Erythroblast (primary cell): ENCODE results near the gene NBL1.
"Not testable (repeated sequence)": the region's sequence is repeated elsewhere in the genome, so short reads cannot be mapped to it uniquely, and the experiment has no call there.

Source experiments
- DNase-seq, 2 experiments: peaks; one replicate each; lab custom pipeline; 2025; lab: John Stamatoyannopoulos, UW
- GATA1 ChIP-seq: IDR thresholded peaks from 2 replicates; pipeline ENCODE4 v1.6.1; 2011; ENCODE audit warnings: low read depth, mild to moderate bottlenecking, control low read depth, low read length, moderate library complexity
- POLR2A ChIP-seq: IDR thresholded peaks from 2 replicates; pipeline ENCODE4 v1.6.1; 2011; ENCODE audit warnings: mild to moderate bottlenecking, low read length

NBL1 gene

GRCh38 chr1:19632211-19632610, 11.9 kb upstream of the NBL1 start:
- TF ChIP-seq POLR2A (no peak), GATA1 (no peak)
- DNase-seq = no peak

- no peak for TF ChIP-seq POLR2A
- TF ChIP-seq GATA1 = no peak
- DNase-seq = no peak
These were observed 11.0 kb upstream of the NBL1 start for GRCh38 chr1:19633106-19633505.

DNA sequence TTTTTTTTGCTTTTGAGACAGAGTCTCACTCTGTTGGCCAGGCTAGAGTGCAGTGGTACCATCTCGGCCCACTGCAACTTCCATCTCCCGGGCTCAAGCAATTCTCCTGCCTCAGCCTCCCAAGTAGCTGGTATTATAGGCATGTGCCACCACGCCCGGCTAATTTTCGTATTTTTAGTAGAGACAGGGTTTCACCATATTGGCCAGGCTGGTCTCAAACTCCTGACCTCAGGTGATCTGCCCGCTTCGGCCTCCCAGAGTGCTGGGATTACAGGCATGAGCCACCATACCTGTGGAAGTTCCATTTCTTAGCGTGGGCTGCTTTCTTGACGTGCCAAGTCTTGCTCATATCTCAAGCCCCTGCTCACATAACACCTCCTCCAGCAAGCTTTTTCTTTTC, 9.0 kb upstream of the NBL1 start:
- DNase-seq = not testable (repeated sequence)

DNA sequence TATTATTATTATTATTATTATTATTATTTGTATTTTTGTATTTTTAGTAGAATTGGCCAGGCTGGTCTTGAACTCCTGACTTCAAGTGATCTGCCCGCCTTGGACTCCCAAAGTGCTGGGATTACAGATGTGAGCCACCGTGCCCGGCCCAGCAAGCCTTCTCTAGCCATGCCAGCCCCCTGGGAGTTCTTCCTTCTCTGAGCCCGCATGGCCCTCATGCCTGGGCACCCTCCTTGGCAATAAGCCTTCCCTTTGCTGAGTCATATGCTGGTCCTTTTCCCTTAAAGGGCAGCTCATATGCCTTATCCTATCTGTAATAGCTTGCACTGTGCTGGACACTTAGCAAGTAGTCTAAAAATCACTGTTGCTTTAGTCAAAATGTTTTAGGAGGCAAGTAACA, 8.5 kb upstream of the NBL1 start:
- no peak for DNase-seq

GRCh38 chr1:19636065-19636464, 8.0 kb upstream of the NBL1 start:
- TF ChIP-seq GATA1 (no peak), POLR2A (no peak)
- no peak for DNase-seq

More for the DNA sequence above, 8.5 kb upstream of the NBL1 start:
- TF ChIP-seq GATA1 (no peak), POLR2A (no peak)

DNA sequence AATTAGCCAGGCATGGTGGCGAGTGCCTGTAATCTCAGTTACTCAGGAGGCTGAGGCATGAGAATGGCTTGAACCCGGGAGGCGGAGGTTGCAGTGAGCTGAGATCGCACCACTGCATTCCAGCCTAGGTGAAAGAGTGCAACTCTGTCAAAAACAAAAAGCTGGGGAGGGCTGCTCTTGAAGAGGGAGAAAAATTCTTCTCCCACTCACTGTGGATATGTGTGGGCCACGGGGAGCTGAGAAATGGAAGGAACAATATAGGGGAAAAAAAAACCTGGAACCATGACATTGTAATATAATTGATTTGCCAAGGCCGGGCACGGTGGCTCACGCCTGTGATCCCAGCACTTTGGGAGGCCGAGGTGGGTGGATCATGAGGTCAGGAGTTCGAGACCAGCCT, 7.4 kb upstream of the NBL1 start:
- not testable (repeated sequence) for DNase-seq

GRCh38 chr1:19637606-19638005, 6.5 kb upstream of the NBL1 start:
- TF ChIP-seq POLR2A = no peak
- TF ChIP-seq GATA1 = no peak
- DNase-seq = no peak

DNA sequence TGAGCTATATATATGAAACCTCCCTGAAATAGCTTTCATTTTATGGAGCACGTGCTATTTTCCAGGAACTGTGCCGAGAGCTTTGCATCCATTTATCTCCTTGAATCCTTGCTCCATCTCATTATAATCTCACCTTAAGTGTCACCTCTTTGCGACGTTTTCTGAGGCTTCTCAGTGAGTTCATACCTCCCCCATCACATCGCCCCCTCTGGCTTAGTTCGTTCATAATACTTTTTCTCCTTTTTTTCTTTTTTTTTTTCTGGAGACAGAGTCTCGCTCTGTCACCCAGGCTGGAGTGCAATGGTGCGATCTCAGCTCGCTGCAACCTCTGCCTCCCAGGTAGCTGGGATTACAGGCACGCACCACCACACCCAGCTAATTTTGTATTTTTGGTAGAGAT, 4.9 kb upstream of the NBL1 start:
- DNase-seq = not testable (repeated sequence)

DNA sequence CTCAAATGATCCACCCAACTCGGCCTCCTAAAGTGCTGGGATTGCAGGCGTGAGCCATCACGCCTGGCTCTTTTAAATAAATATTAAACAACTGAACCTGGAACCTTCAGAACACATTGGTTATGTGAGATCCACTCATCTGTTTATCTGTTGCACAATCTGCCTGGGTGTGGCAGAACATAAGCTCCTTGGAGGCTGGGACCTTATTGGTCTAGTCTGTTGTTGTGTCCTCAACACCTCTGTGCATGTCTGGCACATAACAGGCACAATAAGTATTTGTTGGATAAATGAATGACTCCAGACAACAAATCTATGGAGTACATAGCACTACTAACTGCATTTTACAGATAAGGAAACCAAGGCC, 4.1 kb upstream of the NBL1 start:
- TF ChIP-seq GATA1 = no peak
- TF ChIP-seq POLR2A = no peak
- DNase-seq = no peak

- TF ChIP-seq POLR2A = no peak
- no peak for TF ChIP-seq GATA1
- DNase-seq = no peak
These were observed 3.5 kb upstream of the NBL1 start for GRCh38 chr1:19640363-19641316.

DNA sequence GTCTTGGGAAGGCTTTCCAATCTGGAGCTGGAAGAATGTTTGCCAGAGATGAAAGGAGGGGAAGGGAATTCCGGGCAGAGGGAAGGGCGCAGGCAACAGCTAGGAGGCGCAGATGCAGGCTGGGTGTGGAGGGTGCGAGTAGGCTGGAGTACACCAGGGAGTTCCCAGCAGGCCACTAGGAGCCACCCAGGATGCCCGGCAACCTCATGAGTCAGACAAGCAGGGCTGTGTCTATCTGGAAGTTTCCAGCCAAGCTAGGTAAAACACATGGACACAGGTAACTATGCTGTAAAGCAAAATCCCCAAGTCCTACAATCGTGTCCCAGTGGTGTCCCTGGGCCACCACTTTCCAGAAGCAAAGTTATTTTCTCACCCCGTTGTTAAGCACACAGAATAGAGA, 990 bp upstream of the NBL1 start:
- TF ChIP-seq GATA1 (no peak), POLR2A (no peak)
- DNase-seq = no peak

GRCh38 chr1:19644395-19644680, 227 bp downstream of the NBL1 start:
- TF ChIP-seq POLR2A (no peak), GATA1 (no peak)
- no peak for DNase-seq

DNA sequence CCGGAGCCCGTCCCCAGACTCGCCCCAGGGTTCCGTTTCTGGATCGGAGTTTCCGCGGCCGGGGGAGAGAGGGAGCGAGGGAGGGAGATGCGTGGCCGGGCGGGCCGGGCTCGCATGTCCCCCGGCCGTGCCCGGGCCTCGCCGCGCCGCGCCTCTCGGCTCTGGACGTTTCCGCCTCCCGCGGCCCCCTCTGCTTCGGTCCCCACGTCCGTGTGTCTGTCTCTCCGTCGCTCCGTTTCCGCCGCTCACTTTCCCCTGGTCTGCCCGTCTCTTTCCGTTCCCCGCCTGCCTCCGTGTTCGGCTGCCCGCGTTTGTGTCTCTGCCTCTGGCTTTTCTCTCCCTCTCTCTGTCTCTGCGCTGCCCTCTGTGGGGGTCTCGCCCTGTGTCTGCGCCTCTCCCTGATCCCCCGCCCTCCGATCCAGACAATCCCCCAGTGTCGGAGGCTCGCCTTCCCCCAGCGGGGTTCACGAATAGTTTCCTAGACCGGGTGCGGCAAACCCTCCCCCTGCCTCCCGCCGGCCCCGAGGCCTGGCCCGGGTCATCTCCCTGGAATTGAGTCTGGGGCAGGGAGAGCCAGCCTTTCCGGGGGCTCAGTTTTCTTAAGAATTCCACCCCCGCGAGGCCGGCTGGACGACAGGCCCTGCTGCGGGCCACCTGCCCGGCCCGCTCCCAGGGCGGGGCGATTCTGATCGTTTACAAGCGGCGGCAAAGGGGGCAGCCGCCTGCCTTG, 735 bp downstream of the NBL1 start:
- TF ChIP-seq POLR2A (no peak), GATA1 (no peak)
- no peak for DNase-seq

DNA sequence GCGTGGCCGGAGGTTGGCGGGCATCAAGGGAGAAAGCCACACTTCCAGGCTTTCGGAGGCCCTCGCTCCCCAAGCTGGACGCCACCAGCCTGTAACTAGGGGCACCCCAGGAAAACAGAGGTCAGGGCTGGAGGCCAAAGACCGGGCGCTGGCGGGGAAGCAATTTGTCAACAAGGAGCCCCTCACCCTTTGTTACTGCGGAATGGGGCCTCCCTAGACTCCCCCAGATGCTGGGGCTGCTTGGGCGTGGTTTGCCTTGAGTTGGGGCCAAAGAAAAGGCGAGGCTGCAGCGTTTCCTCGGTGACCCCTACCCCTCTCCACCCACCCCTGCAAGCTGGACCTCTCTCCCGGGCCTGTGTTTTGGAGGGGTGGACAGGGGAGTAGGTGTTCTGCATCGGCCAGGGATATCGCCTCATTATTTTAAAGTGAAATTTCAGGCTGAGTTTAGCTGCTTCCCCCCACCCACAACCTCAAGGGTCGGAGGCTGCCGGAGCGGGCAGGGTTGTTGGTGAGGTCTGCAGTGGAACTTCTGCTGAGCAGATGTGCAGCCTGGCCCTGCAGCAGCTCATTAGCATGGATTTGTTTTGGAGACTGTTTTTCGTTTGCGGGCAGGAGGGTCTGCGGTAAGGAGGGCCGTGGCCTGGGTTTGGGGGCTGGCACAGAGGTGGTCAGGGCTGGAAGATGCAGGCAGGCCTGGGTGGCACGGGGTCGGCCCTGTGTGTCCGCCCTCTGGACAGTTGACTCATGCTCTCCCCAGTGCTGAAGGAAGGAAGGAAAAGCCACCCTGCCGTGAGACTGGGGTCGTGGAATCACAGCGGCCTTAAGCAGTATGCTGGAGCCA, 1.5 kb downstream of the NBL1 start:
- TF ChIP-seq POLR2A = no peak
- no peak for TF ChIP-seq GATA1
- DNase-seq = no peak
